Measurements from ENCODE around the gene CNGA2. TPM values are rescaled to one million over a fixed set of nuclear protein-coding genes. Genes with fewer than 3 reads are reported as not detected.

The CNGA2 gene
- total and polyA plus RNA-seq, 2 of the 4 experiments (the other 2 are of a cell fraction) = not detected

DNA sequence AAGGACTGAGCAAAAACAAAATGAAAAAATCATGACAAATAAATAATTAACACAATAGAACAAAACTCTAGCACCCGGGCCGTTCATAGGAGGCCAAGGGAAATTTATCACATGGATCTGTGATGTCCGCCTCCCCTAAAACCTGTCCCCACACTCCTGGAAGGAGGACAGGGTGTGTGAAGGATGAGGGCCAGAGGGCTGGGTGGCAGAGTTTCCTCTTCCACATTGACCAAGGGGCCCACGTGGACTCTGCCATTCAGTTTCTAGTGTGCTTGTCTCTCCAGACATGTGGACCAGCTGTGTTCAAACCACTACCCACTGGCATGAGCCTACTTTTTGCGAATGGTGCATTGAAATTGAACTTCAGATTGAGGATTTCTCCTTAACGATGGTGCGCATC is 33.0 kb upstream of the CNGA2 start:
- Histone ChIP-seq H3K9me1 (ENCODE audit: insufficient read depth, low read length) (no peaks in the 10 kb centered on the region), H3K27ac (ENCODE audit: insufficient read depth, low read length) (no peak overlapping the region), H3K4me2 (ENCODE audit: low read depth, low read length) (no peak overlapping the region), H3K9me3 (ENCODE audit: control insufficient read depth, insufficient read depth, low read length) (peaks cover 5% of the 10 kb centered on the region; the same call in 1 of the 2 replicates), H3K4ac (ENCODE audit: low read depth, low read length) (no peak overlapping the region), H4K5ac (ENCODE audit: low read depth, low read length) (no peak overlapping the region), H2AK5ac (ENCODE audit: low read depth, low read length) (no peak overlapping the region), H3K9ac (ENCODE audit: low read depth, low read length) (no peak overlapping the region), H2BK15ac (ENCODE audit: low read depth, low read length) (no peak overlapping the region), H3K27me3 (ENCODE audit: control insufficient read depth, insufficient read depth, low read length) (no peaks in the 10 kb centered on the region), H4K91ac (ENCODE audit: insufficient read depth, low read depth, low read length) (no peak overlapping the region), H3K4me1 (ENCODE audit: control insufficient read depth, insufficient read depth, low read length) (no peaks in the 10 kb centered on the region), H3K18ac (ENCODE audit: low read depth, low read length) (no peak overlapping the region), H2AFZ (replicated peaks; ENCODE audit: low read length, poor library complexity) (no peak overlapping the region), H3K14ac (replicated peaks; ENCODE audit: low read depth, low read length) (no peak overlapping the region), H2BK20ac (ENCODE audit: low read depth, low read length) (no peak overlapping the region), H3K4me3 (ENCODE audit: insufficient read depth, low read depth, low read length) (no peak overlapping the region), H3K79me1 (ENCODE audit: low read depth in 1 of 2, low read length in 2 of 2) (no peaks in the 10 kb centered on the region), H4K20me1 (ENCODE audit: insufficient read depth, low read length) (no peaks in the 10 kb centered on the region), H2AK9ac (replicated peaks; ENCODE audit: low read depth, low read length, poor library complexity) (no peak overlapping the region), H4K8ac (ENCODE audit: low read depth in 2 of 2, low read length in 2 of 2) (no peak overlapping the region), H3K23ac (ENCODE audit: low read depth, low read length) (no peak overlapping the region), H3K36me3 (ENCODE audit: control insufficient read depth, insufficient read depth, low read length) (no peaks in the 10 kb centered on the region), H3K56ac (ENCODE audit: extremely low read depth, insufficient read depth, low read length) (no peak overlapping the region), H2BK120ac (ENCODE audit: low read depth, low read length) (no peak overlapping the region), H2BK5ac (ENCODE audit: low read depth, low read length, poor library complexity, severe bottlenecking) (no peak overlapping the region)
- no peak for DNase-seq
- in situ Hi-C loops (cut with MboI; ENCODE audit: low sequenced_read_pairs) (no loop called here), dilution Hi-C loops (cut with HindIII; ENCODE audit: low sequenced_read_pairs, unreplicated experiment) (no loop called here), intact Hi-C loops (cut with micrococcal nuclease) (no loop called here)
- CTCF ChIA-PET = no interaction called here
- WGBS, 2 experiments (ENCODE audit: extremely low coverage in 2 of 2, insufficient read length in 1 of 2) = 33% methylated on average over 1 of the region's 7 CpGs; no CpG with 5 or more reads in 1 of the 2 experiments
- POLR2A ChIA-PET (ENCODE audit: unreplicated experiment) = no interaction called here
- TF ChIP-seq, protein P1, sequence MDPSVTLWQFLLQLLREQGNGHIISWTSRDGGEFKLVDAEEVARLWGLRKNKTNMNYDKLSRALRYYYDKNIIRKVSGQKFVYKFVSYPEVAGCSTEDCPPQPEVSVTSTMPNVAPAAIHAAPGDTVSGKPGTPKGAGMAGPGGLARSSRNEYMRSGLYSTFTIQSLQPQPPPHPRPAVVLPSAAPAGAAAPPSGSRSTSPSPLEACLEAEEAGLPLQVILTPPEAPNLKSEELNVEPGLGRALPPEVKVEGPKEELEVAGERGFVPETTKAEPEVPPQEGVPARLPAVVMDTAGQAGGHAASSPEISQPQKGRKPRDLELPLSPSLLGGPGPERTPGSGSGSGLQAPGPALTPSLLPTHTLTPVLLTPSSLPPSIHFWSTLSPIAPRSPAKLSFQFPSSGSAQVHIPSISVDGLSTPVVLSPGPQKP (IDR thresholded peaks at IDR 0.05; ENCODE audit: borderline replicate concordance, low read depth, low read length) = no peak
- TF ChIP-seq CHD1 (IDR thresholded peaks at IDR 0.05; ENCODE audit: low read depth, low read length) = no peak
- no peak for TF ChIP-seq SMC3 (IDR thresholded peaks at IDR 0.05; ENCODE audit: low read depth, low read length)
- TF ChIP-seq BHLHE40 (IDR thresholded peaks at IDR 0.05; ENCODE audit: low read depth, low read length) = no peak
- TF ChIP-seq, protein P2, sequence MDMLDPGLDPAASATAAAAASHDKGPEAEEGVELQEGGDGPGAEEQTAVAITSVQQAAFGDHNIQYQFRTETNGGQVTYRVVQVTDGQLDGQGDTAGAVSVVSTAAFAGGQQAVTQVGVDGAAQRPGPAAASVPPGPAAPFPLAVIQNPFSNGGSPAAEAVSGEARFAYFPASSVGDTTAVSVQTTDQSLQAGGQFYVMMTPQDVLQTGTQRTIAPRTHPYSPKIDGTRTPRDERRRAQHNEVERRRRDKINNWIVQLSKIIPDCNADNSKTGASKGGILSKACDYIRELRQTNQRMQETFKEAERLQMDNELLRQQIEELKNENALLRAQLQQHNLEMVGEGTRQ (IDR thresholded peaks at IDR 0.05; ENCODE audit: low read depth, low read length) = no peak
- TF ChIP-seq, protein P3, sequence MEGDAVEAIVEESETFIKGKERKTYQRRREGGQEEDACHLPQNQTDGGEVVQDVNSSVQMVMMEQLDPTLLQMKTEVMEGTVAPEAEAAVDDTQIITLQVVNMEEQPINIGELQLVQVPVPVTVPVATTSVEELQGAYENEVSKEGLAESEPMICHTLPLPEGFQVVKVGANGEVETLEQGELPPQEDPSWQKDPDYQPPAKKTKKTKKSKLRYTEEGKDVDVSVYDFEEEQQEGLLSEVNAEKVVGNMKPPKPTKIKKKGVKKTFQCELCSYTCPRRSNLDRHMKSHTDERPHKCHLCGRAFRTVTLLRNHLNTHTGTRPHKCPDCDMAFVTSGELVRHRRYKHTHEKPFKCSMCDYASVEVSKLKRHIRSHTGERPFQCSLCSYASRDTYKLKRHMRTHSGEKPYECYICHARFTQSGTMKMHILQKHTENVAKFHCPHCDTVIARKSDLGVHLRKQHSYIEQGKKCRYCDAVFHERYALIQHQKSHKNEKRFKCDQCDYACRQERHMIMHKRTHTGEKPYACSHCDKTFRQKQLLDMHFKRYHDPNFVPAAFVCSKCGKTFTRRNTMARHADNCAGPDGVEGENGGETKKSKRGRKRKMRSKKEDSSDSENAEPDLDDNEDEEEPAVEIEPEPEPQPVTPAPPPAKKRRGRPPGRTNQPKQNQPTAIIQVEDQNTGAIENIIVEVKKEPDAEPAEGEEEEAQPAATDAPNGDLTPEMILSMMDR (conservative IDR thresholded peaks at IDR 0.05; ENCODE audit: low read depth, low read length) = no peak
- TF ChIP-seq CEBPB (IDR thresholded peaks at IDR 0.05; ENCODE audit: low read depth, low read length) = no peak
- TF ChIP-seq RCOR1 (IDR thresholded peaks at IDR 0.05; ENCODE audit: insufficient replicate concordance, low read length) = no peak
- TF ChIP-seq MAZ (IDR thresholded peaks at IDR 0.05; ENCODE audit: borderline replicate concordance, low read depth, low read length) = no peak
- no peak for TF ChIP-seq NFE2L2 (IDR thresholded peaks at IDR 0.05; ENCODE audit: low read depth, low read length)
- no peak for TF ChIP-seq MAFK (IDR thresholded peaks at IDR 0.05; ENCODE audit: low read depth, low read length)
- no peak for TF ChIP-seq RFX5 (IDR thresholded peaks at IDR 0.05; ENCODE audit: low read depth, low read length)
- no peak for TF ChIP-seq POLR2A (IDR thresholded peaks at IDR 0.05; ENCODE audit: low read depth, low read length)
- no peak for TF ChIP-seq RAD21 (IDR thresholded peaks at IDR 0.05; ENCODE audit: low read length)
- TF ChIP-seq FOS (IDR thresholded peaks at IDR 0.05; ENCODE audit: low read depth, low read length) = no peak
- TF ChIP-seq MXI1 (IDR thresholded peaks at IDR 0.05; ENCODE audit: borderline replicate concordance, low read depth, low read length) = no peak
- no TSS peak for BruUV-seq (replicated peaks)
- ATAC-seq (ENCODE audit: low read depth) = no peak

All from IMR-90 (cell line).